Neural cell (in vitro differentiated cells): Measurements from ENCODE around the gene KRTAP10-11.

ENCODE experiments used
- CTCF ChIP-seq: fragments of 450-650 bp; IDR thresholded peaks from 2 replicates; pipeline ENCODE4 v1.5.1; 2014; ENCODE audit warnings: antibody characterized with exemption, mild to moderate bottlenecking, moderate library complexity; ENCODE audit not compliant: poor library complexity, severe bottlenecking
- EP300 ChIP-seq: fragments of 450-650 bp; conservative IDR thresholded peaks from 2 replicates; pipeline ENCODE4 v1.6.1; 2014; ENCODE audit warnings: antibody characterized with exemption, mild to moderate bottlenecking, moderate library complexity; ENCODE audit not compliant: poor library complexity, severe bottlenecking
- EZH2 ChIP-seq: fragments of 200-600, 300-800 bp; shearing (Covaris generic), sonication (generic); IDR thresholded peaks from 2 replicates; pipeline ENCODE4 v1.6.1; 2014; ENCODE audit warnings: antibody characterized with exemption, low read length, borderline replicate concordance, mild to moderate bottlenecking; ENCODE audit not compliant: insufficient read depth, poor library complexity, severe bottlenecking
- MXI1 ChIP-seq: fragments of 450-650 bp; conservative IDR thresholded peaks from 2 replicates; pipeline ENCODE4 v1.6.1; 2014; ENCODE audit warnings: antibody characterized with exemption, mild to moderate bottlenecking; ENCODE audit not compliant: poor library complexity, severe bottlenecking
- POLR2AphosphoS5 ChIP-seq: IDR thresholded peaks from 2 replicates; pipeline ENCODE4 v1.6.1; 2012
- RAD21 ChIP-seq: fragments of 450-650 bp; conservative IDR thresholded peaks from 2 replicates; pipeline ENCODE4 v1.6.1; 2014; ENCODE audit warnings: antibody characterized with exemption, mild to moderate bottlenecking, moderate library complexity
- REST ChIP-seq: IDR thresholded peaks from 2 replicates; pipeline ENCODE4 v1.6.1; 2012; ENCODE audit warnings: borderline replicate concordance
- SMC3 ChIP-seq: fragments of 450-650 bp; conservative IDR thresholded peaks from 2 replicates; pipeline ENCODE4 v1.6.1; 2014; ENCODE audit warnings: antibody characterized with exemption, mild to moderate bottlenecking, moderate library complexity; ENCODE audit not compliant: poor library complexity
- TAF1 ChIP-seq: IDR thresholded peaks from 2 replicates; pipeline ENCODE4 v1.6.1; 2012; ENCODE audit warnings: low read depth

- TF ChIP-seq SMC3 (no peak), EP300 (no peak), CTCF (no peak), RAD21 (no peak), EZH2 (no peak), TAF1 (no peak), MXI1 (no peak), POLR2AphosphoS5 (no peak), REST (no peak)
These were observed 32.0 kb upstream of the KRTAP10-11 start for GRCh38 chr21:44614161-44614631.
